GM18526 (cell line): ENCODE data around the gene LRCH4.

ENCODE experiments used
- POLR2A ChIP-seq: IDR thresholded peaks from 3 replicates; pipeline ENCODE4 v1.6.1; 2011; ENCODE audit not compliant: insufficient read length; ENCODE audit errors: extremely low read depth

Gene LRCH4

GRCh38 chr7:100585511-100586265 is at the start of gene LRCH4:
TSS of gene LRCH4 (minus strand) at chr7:100586129. CDS start at chr7:100586100, 29 bp downstream.
- peak; percentile 95 for TF ChIP-seq POLR2A

DNA sequence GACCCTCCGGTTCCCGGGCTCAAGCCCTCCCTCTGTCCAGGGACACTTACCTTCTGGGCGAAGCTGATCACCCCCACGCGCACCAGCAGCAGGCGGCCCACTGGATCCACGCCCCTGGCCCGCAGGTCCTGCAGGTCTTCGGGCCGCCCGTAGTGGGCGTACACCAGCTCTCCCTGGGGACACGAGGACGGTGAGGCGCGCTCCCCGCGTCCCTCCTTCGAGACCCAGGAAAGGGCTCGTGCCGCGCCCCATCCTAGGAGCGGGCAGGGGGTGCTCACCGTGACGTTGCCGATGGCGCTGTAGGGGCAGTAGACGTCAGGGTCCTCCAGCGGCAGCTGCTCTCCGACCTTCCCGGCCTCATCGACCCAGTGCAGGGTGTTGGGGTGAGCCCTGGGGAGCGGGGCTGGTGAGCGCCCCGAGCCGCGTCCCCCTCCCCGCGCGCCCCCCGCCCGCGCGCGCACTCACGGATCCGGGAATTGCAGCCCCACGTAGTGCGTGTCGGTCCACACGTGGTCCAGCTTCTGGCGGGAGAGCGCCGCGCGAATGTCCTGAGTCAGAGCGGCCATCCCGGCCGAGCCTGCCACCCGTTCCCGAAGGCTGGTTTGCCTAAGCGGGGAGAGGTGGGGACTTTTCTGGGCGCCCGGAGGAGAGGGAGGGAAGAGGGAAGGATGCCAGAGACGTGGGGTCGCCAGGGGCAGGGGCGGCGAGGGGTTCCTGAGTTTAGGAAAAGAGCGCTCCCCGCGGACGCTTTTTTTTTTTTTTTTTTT is 47.2 kb upstream of the LRCH4 start:
- TF ChIP-seq POLR2A = peak; percentile 21

DNA sequence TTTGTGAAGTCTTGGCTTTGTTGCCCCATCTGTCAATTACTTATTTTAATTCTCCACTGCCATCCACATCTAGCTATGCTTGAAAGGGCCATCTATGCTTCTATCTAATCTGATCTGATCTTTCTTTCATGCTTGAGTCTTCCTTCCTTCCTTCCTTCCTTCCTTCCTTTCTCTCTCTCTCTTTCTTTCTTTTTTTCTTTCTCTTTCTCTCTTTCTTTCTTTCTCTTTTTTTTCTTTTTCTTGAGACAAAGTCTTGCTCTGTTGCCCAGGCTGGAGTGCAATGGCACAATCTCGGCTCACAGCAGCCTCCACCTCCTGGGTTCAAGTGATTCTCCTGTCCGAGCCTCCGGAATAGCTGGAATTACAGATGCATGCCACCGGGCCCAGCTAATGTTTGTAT is 44.1 kb upstream of the LRCH4 start:
- no peak for TF ChIP-seq POLR2A

DNA sequence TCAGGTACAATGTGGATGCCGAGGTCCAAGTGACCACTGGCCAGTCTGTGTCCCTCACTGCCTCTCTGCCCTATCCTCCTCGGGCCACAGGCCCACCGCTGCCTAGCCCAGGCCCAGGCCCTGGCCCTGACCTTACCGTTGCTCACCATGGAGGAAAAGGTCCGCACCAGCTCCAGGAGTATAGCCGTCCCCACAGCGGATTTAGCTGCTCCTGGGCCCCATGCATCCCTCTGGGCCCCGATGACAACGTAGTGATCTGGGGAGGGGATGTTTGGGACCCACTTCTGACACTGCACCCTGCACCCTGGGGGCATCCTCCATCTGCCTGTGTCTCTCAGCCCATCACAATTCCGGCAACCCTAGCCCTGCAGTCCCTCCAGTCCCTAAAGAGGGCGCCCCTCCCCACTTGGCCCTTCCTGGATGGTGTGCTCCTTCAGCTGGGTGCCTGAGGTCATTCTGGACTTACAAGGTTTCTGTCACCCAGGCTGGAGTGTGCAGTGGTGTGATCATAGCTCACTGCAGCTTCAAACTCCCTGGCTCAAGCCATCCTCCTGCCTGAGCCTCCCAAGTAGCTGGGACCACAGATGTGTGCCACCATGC is 43.3 kb upstream of the LRCH4 start:
- TF ChIP-seq POLR2A = no peak

- TF ChIP-seq POLR2A = no peak
Observed at GRCh38 chr7:100627238-100627549, 41.3 kb upstream of the LRCH4 start.

DNA sequence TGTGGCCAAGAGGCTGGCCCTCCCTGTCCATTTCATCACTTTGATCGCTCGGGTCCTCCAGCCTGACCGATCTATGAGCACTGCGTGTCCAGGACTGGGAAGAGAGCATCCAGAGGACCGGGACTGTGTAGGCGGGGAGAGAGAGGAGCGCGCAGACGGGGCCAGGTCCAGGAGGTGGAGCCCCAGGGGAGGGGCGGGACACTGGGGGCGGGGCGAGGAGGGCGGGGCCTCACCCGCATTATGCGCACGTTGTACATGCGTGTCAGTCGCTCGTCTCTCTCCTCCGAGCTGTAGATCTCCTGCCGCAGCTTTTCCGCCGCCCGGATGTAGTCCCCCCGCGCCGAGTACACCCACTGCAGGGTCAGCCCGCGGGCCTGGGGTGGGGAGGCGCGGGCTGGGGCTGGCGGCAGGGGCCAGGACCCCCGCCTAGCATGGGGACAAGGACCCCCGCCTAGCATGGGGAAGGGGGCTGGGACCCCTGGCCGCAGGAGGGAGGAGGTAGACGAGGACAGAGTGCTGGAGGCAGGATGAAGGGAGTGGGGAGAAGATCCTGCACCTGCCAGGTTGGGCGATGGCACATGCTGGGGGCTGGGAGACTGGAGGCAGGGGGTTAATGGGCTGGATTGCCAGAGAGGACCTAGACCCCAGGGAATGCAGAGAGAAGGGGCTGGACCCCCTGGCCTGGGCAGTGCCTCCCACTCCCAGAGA is 40.8 kb upstream of the LRCH4 start:
- no peak for TF ChIP-seq POLR2A

- no peak for TF ChIP-seq POLR2A
Observed at GRCh38 chr7:100626055-100626454, 40.1 kb upstream of the LRCH4 start.

GRCh38 chr7:100623951-100624824 is 38.3 kb upstream of the LRCH4 start:
- no peak for TF ChIP-seq POLR2A

GRCh38 chr7:100621554-100621953 is 35.6 kb upstream of the LRCH4 start:
- no peak for TF ChIP-seq POLR2A

DNA sequence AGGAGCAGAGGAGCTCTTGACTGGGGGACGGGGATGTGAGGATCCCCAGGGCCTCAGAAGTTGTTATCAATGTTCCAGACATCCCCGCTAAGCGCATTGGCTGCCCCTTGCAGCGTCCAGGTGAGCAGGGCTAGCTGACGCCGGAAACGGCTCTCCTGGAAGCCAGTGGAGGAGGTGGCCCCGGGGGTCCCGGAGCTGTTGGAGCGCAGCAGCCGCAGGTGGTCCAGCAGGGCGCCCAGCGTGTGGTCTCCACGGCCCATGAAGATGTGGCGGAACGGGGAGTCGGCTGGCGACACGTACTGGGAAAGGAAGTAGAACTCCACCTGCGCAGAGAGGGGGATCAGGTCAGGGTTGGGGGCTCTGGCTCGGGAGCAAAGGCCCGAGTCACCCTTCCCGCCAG is 34.9 kb upstream of the LRCH4 start:
- TF ChIP-seq POLR2A = no peak

GRCh38 chr7:100620239-100620638 is 34.3 kb upstream of the LRCH4 start:
- TF ChIP-seq POLR2A = no peak

GRCh38 chr7:100614308-100614861 is 28.5 kb upstream of the LRCH4 start:
- TF ChIP-seq POLR2A = no peak

DNA sequence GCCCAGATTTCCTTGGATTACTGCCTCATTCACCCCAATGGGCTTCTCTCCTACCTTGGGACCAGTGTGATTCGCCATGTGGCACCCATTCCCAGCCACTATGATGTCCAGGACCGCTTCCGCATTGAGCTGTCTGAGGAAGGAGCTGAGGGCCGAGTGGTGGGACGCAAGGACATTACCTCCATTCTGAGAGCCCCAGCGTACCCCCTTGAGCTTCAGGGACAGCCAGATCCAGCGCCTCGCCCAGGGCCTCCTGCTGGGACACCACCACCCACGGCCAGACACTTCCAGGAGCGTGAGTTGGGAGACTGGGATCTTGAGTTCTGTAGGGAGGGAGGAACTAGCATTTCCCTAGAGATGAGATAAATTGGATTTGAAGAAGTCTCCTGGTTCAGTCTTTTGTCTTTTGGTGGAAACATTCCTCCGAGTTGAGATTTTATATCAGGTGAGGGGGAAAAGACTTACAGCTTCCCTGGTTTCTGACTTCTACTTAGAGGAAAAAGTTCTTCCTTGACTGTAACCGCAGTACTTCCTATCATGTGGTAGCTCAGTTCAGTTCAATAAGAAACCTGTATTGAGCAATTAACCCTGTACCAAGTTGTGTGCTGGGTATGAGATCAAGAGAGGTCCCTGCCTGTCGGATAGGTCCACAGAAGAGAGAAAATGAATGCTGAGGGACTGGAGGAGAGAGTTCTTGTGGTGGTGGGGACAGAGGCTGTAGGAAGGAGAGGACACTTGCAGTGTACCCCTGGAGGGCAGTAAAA is 27.7 kb upstream of the LRCH4 start:
- TF ChIP-seq POLR2A = no peak
